Stimulated activated CD8-positive, alpha-beta memory T cell treated with anti-CD3 and anti-CD28 coated beads, Interleukin-12 subunit alpha, Interleukin-12 subunit beta, amount 100 ng/mL, for 1 hour (primary cell): ENCODE results near the gene GPHA2.

Source experiments
- DNase-seq: peaks from one replicate; pipeline ENCODE4 v3.0.0-alpha.2; 2020; ENCODE audit warnings: low read depth

The GPHA2 gene

GRCh38 chr11:64910451-64911093, 25.1 kb downstream of the GPHA2 start:
- no peak for DNase-seq

GRCh38 chr11:64909653-64910343, 25.9 kb downstream of the GPHA2 start:
- no peak for DNase-seq

GRCh38 chr11:64908766-64909165, 26.9 kb downstream of the GPHA2 start:
- DNase-seq = no peak

GRCh38 chr11:64906314-64906635, 29.4 kb downstream of the GPHA2 start:
- DNase-seq = no peak

- no peak for DNase-seq
These were observed 30.0 kb downstream of the GPHA2 start for GRCh38 chr11:64905516-64906313.

- DNase-seq = no peak
These were observed 32.3 kb downstream of the GPHA2 start for GRCh38 chr11:64903291-64903833.

- no peak for DNase-seq
These were observed 33.4 kb downstream of the GPHA2 start for GRCh38 chr11:64902102-64902900.

- DNase-seq = no peak
These were observed 34.9 kb downstream of the GPHA2 start for GRCh38 chr11:64900774-64901173.

DNA sequence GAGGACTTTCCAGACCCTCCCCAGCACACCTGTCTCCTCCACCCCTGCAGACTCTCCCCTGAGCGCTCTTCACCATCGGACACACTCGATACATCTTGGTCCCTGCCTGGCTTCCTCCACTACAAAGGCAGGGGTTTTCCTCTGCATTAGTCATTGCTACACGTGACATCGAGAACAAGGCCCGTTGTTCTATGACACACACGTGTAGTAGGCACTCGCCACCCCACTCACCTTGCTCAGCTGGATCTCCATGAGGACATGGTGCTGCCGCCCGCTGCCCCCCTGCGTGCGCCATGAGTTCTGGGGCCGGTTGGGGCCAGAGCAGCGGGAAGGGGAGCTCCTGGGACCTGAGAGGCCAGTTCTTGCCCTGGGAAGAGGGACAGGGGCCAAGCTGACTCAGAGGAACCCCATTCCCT, 35.4 kb downstream of the GPHA2 start:
- peak; percentile 51 for DNase-seq

- DNase-seq = no peak
These were observed 37.2 kb downstream of the GPHA2 start for GRCh38 chr11:64898541-64898940.

GRCh38 chr11:64898076-64898445, 37.6 kb downstream of the GPHA2 start:
- no peak for DNase-seq

GRCh38 chr11:64897381-64898075, 38.2 kb downstream of the GPHA2 start:
- no peak for DNase-seq

DNA sequence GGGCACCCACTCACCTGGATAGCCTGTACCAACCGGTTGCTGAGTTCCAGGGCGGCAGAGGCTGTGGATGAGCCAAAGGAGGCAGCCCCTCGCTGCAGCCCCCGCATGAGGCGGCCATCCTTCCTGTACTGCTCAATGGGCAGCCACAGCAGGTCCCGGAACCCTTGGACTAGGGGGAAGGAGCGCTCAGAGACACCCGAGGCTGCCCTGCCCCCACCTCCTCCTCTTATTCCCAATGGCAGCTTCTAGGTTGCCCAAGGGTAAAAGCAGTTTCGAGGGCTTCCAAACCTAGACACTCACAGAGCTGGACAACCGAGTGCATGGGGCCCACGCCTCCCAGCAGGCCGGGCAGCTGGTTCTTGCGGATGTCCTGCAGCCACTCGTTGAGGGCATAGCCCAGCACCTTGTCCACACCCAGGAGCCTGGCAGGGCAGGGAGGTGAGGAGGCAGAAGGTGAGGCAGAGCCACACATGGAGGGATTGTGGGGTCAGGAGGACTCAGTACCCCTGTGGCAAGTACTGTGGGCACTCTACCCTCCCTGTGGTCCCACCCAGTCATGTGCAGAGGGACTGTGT, 39.2 kb downstream of the GPHA2 start:
- DNase-seq = no peak

GRCh38 chr11:64894812-64895452, 40.8 kb downstream of the GPHA2 start:
- DNase-seq = no peak

- DNase-seq = peak; percentile 89
These were observed 41.5 kb downstream of the GPHA2 start for GRCh38 chr11:64894070-64894811.

- DNase-seq = no peak
These were observed 42.3 kb downstream of the GPHA2 start for GRCh38 chr11:64893194-64894069.

- no peak for DNase-seq
These were observed 42.9 kb downstream of the GPHA2 start for GRCh38 chr11:64892838-64893193.

- no peak for DNase-seq
These were observed 43.3 kb downstream of the GPHA2 start for GRCh38 chr11:64892411-64892831.

- DNase-seq = no peak
These were observed 43.8 kb downstream of the GPHA2 start for GRCh38 chr11:64891880-64892279.
